ENCODE results near the gene CFAP68. TPM values are rescaled to one million over a fixed set of nuclear protein-coding genes. Genes with fewer than 3 reads are reported as not detected.
A peak's percentile ranks its signal among the peaks of the same experiment; 100 is the strongest.
"Not testable (repeated sequence)": the region's sequence is repeated elsewhere in the genome, so short reads cannot be mapped to it uniquely, and the experiment has no call there.

The CFAP68 gene
- total and polyA plus RNA-seq, 2 donors = 13.1 to 17.9 TPM

DNA sequence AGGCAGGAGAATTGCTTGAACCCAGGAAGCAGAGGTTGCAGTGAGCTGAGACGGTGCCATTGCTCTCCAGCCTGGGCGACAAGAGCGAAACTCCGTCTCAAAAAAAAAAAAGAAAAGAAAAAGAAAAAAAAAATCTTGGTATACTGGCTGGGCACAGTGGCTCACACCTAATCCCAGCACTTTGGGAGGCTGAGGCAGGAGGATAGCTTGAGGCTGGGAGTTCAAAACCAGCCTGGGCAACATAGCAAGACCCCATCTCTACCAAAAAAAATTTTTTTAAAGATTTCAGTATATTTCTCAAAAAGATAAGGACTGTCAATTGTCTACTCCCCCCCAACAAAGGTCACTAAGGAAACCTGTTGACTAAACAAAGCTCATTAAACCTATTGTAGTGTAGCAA is 5.7 kb downstream of the CFAP68 start:
- H3K27ac ChIP-seq (ENCODE audit: low read depth); DNase-seq (ENCODE audit: extremely low spot score); H3K36me3 ChIP-seq (ENCODE audit: insufficient read depth); H3K4me3 ChIP-seq (ENCODE audit: low read depth, low read length); H3K4me1 ChIP-seq (ENCODE audit: insufficient read depth): not testable (repeated sequence)
- WGBS = 79% methylated on average over 4 of the region's 4 CpGs

DNA sequence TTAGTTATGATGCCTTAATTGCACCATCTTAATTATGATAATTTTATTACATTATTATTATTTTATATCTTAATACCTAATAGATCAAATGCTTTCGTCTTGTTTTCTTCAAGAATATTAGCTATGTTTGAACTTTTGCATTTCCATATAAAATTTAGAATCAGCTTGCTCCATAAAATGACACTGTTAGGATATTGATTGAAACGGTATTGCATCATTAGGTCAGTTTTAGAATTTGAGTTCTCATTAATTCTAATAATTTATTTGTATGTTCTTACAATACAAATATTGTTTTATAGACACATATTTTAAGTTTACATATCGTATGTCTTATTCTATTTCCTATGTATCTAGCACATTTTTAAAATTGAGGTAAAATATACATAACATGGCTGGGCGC is 6.7 kb downstream of the CFAP68 start:
- Histone ChIP-seq H3K4me3 (ENCODE audit: low read depth, low read length) (no peak overlapping the region), H3K4me1 (ENCODE audit: insufficient read depth) (no peaks in the 10 kb centered on the region), H3K27ac (ENCODE audit: low read depth) (no peak overlapping the region), H3K36me3 (ENCODE audit: insufficient read depth) (no peaks in the 10 kb centered on the region)
- no peak for DNase-seq (ENCODE audit: extremely low spot score)
- 90% methylated on average over 4 of the region's 4 CpGs for WGBS

DNA sequence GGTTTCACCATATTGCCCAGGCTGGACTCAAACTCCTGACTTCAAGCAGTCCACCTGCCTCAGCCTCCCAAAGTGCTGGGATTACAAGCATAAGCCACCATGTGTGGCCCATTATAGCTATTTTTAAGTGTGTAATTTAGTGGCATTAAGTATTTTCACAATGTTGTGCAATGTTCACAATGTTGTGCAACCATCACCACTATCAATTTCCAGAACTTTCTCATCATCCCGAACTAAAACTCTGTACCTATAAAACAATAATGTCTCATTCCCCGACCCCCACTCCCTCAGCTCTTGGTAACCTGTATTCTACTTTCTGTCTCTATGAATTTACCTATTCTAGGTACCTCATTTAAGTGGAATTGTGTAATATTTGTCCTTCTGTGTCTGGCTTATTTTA is 7.5 kb downstream of the CFAP68 start:
- no peaks in the 10 kb centered on the region for H3K4me1 ChIP-seq (ENCODE audit: insufficient read depth)
- no peak overlapping the region for H3K27ac ChIP-seq (ENCODE audit: low read depth)
- DNase-seq (ENCODE audit: extremely low spot score) = no peak
- 90% methylated on average over 2 of the region's 2 CpGs for WGBS
- H3K4me3 ChIP-seq (ENCODE audit: low read depth, low read length) = no peak overlapping the region
- no peaks in the 10 kb centered on the region for H3K36me3 ChIP-seq (ENCODE audit: insufficient read depth)

DNA sequence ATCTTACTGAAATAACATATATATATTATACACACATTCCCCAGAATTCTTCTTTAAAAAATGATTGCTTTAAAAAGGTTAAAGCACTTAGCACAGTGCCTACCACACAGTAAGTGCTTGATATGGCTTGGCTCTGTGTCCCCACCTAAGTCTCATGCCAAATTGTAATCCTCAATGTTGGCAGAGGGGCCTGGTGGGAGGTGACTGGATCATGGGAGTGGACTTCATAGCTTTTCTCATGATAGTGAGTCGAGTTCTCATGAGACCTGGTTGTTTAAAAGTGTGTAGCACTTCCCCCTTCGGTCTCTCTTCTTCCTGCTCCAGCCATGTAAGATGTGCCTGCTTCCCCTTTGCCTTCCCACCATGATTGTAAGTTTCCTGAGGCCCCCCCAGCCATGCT is 26.1 kb downstream of the CFAP68 start:
- Histone ChIP-seq H3K4me1 (ENCODE audit: insufficient read depth) (no peaks in the 10 kb centered on the region), H3K36me3 (ENCODE audit: insufficient read depth) (no peaks in the 10 kb centered on the region), H3K27ac (ENCODE audit: low read depth) (no peak overlapping the region), H3K4me3 (ENCODE audit: low read depth, low read length) (no peak overlapping the region)
- 36% methylated on average over 2 of the region's 2 CpGs for WGBS
- no peak for DNase-seq (ENCODE audit: extremely low spot score)

GRCh38 chr11:111906680-111907079 is 27.3 kb downstream of the CFAP68 start:
- 86% methylated on average over 1 of the region's 1 CpG for WGBS
- H3K36me3 ChIP-seq (ENCODE audit: insufficient read depth) = no peaks in the 10 kb centered on the region
- H3K27ac ChIP-seq (ENCODE audit: low read depth) = no peak overlapping the region
- no peak overlapping the region for H3K4me3 ChIP-seq (ENCODE audit: low read depth, low read length)
- no peak for DNase-seq (ENCODE audit: extremely low spot score)
- no peaks in the 10 kb centered on the region for H3K4me1 ChIP-seq (ENCODE audit: insufficient read depth)

DNA sequence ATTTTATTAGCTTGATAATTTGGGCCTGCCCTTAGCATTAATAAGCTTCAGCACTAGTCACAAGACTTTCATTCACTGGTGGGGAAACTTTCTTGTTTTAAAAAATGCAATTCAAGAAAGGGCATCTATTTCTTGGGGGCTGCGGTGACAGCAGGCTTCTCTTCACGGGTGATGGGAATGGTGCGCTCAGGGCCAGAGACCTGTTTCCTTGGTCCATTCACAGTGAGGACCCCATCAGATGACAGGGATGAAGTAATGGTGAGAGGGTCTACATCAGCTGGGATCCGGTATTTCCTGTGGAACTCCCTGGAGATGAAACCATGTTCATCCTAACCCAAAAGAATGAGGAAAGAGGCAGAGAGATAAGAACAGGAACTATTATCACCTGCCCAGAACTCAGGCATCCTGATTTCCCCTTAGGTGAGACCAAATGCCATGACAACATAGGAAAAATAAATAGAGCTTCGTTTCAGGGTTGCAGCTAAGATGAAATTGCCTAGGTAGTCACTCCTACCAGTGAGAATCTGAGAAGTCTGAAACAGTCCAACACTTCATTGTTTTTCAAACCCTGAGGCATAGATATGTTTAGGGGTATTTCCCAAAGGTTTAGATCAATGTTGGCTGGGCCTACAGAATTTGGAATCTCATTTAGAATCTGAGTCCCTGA is 29.4 kb downstream of the CFAP68 start:
- Histone ChIP-seq H3K4me1 (ENCODE audit: insufficient read depth) (no peaks in the 10 kb centered on the region), H3K27ac (ENCODE audit: low read depth) (no peak overlapping the region), H3K4me3 (ENCODE audit: low read depth, low read length) (no peak overlapping the region), H3K36me3 (ENCODE audit: insufficient read depth) (no peaks in the 10 kb centered on the region)
- WGBS = 74% methylated on average over 5 of the region's 5 CpGs
- no peak for DNase-seq (ENCODE audit: extremely low spot score)

GRCh38 chr11:111909378-111909777 is 30.0 kb downstream of the CFAP68 start:
- no peak for DNase-seq (ENCODE audit: extremely low spot score)
- Histone ChIP-seq H3K4me1 (ENCODE audit: insufficient read depth) (no peaks in the 10 kb centered on the region), H3K36me3 (ENCODE audit: insufficient read depth) (no peaks in the 10 kb centered on the region), H3K27ac (ENCODE audit: low read depth) (no peak overlapping the region), H3K4me3 (ENCODE audit: low read depth, low read length) (no peak overlapping the region)
- 53% methylated on average over 5 of the region's 5 CpGs for WGBS

- H3K4me3 ChIP-seq (ENCODE audit: low read depth, low read length) = peak overlapping the region; percentile 9
- no peak for DNase-seq (ENCODE audit: extremely low spot score)
- H3K36me3 ChIP-seq (ENCODE audit: insufficient read depth) = no peaks in the 10 kb centered on the region
- no peaks in the 10 kb centered on the region for H3K4me1 ChIP-seq (ENCODE audit: insufficient read depth)
- WGBS = 41% methylated on average over 9 of the region's 9 CpGs
- peak overlapping the region; percentile 86 for H3K27ac ChIP-seq (ENCODE audit: low read depth)
Observed at GRCh38 chr11:111910676-111911562, 31.6 kb downstream of the CFAP68 start.

DNA sequence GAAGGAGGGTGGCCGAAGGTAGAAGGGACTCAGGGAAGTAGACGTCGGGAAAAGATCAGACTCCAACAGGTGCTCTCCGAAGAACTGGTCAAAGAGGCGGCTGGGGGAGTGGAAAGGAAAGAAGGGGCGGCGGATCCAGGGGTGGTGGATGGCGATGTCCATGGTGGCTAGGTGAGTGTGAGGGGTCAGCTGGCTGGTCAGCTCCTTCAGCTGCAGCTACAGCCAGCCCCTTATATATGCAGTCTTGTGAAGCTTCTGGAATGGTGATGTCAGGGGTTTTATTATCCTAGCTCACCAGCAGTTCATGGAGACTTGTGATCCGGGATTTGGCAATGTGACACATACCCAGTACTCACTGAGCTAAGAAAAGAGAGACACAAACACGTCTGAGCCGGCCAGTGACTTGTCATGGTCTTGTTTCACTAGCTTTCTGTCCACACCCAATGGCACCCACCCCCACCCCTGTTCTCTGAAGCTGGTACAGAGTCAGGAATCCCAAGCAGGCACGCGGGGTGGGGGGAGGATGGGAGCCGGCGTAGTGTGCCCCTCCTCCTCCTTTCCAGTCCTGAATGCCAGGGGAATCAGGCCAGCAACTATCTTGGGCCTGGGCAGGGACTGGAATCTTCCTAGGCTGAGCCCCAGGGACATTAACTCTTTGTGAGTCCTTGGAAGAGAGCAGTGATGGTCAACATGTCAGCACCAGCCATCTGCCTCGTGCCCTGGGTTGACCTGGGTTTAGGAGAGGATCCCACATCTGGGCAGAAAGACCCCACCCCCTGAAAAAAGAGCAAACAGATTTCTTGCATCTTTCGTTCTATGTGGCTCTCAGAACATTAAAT is 32.4 kb downstream of the CFAP68 start, which contains the start of gene CRYAB:
CRYAB (minus strand) TSS at position 208 of the 839 bp plus-strand sequence; CDS start at position 162, 46 bp downstream.
- WGBS = 20% methylated on average over 17 of the region's 17 CpGs
- H3K36me3 ChIP-seq (ENCODE audit: insufficient read depth) = no peaks in the 10 kb centered on the region
- DNase-seq (ENCODE audit: extremely low spot score) = peak; percentile 64
- H3K4me3 ChIP-seq (ENCODE audit: low read depth, low read length) = peak within 1 kb of the TSS; percentile 48
- H3K4me1 ChIP-seq (ENCODE audit: insufficient read depth) = no peaks in the 10 kb centered on the region
- H3K27ac ChIP-seq (ENCODE audit: low read depth) = peak within 1 kb of the TSS; percentile 86

DNA sequence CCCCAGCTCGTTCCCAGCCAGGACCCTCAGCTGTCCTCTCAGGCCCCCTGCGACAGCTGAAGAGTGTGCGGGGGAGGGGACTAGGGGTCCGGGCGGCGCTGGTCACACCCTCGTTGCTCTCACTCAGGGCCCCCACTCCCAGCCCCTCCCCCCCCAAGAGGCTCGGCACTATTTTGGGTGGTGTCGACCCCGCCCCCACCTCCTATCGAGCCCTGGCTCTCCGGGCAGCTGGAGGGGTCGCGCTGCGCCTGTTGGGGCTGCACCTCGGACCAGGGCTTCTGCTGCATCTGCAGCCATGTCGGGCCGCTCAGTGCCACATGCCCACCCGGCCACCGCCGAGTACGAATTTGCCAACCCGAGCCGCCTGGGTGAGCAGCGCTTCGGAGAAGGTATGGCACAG is 33.2 kb downstream of the CFAP68 start, which contains the start of gene HSPB2:
HSPB2 (plus strand) TSS at position 200 of the 400 bp plus-strand sequence; CDS start at position 296, 96 bp downstream.
- Histone ChIP-seq H3K36me3 (ENCODE audit: insufficient read depth) (no peaks in the 10 kb centered on the region), H3K4me1 (ENCODE audit: insufficient read depth) (no peaks in the 10 kb centered on the region), H3K27ac (ENCODE audit: low read depth) (peak within 1 kb of the TSS; percentile 87), H3K4me3 (ENCODE audit: low read depth, low read length) (peak within 1 kb of the TSS; percentile 48)
- DNase-seq (ENCODE audit: extremely low spot score) = no peak
- WGBS = 5% methylated on average over 26 of the region's 26 CpGs

- WGBS = 41% methylated on average over 24 of the region's 24 CpGs
- H3K4me3 ChIP-seq (ENCODE audit: low read depth, low read length) = peak overlapping the region; percentile 48
- H3K27ac ChIP-seq (ENCODE audit: low read depth) = peak overlapping the region; percentile 87
- DNase-seq (ENCODE audit: extremely low spot score) = no peak
- H3K36me3 ChIP-seq (ENCODE audit: insufficient read depth) = no peaks in the 10 kb centered on the region
- H3K4me1 ChIP-seq (ENCODE audit: insufficient read depth) = no peaks in the 10 kb centered on the region
Observed at GRCh38 chr11:111913031-111913861, 33.9 kb downstream of the CFAP68 start.

- DNase-seq (ENCODE audit: extremely low spot score) = no peak
- 21% methylated on average over 4 of the region's 4 CpGs for WGBS
- no peaks in the 10 kb centered on the region for H3K4me1 ChIP-seq (ENCODE audit: insufficient read depth)
- no peak overlapping the region for H3K4me3 ChIP-seq (ENCODE audit: low read depth, low read length)
- no peaks in the 10 kb centered on the region for H3K36me3 ChIP-seq (ENCODE audit: insufficient read depth)
- peak overlapping the region; percentile 87 for H3K27ac ChIP-seq (ENCODE audit: low read depth)
Observed at GRCh38 chr11:111913997-111914396, 34.7 kb downstream of the CFAP68 start.
